ENCODE data around the gene OCLN.
A peak's percentile ranks its signal among the peaks of the same experiment; 100 is the strongest.
"Not testable (repeated sequence)": the region's sequence is repeated elsewhere in the genome, so short reads cannot be mapped to it uniquely, and the experiment has no call there.

Gene OCLN, protein sequence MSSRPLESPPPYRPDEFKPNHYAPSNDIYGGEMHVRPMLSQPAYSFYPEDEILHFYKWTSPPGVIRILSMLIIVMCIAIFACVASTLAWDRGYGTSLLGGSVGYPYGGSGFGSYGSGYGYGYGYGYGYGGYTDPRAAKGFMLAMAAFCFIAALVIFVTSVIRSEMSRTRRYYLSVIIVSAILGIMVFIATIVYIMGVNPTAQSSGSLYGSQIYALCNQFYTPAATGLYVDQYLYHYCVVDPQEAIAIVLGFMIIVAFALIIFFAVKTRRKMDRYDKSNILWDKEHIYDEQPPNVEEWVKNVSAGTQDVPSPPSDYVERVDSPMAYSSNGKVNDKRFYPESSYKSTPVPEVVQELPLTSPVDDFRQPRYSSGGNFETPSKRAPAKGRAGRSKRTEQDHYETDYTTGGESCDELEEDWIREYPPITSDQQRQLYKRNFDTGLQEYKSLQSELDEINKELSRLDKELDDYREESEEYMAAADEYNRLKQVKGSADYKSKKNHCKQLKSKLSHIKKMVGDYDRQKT

GRCh38 chr5:69492391-69492922, at the start of gene OCLN:
Gene OCLN (plus strand): TSS chr5:69492790. CDS start chr5:69504245, 11,455 bp downstream.
- DNase-seq, result peak; percentile 15

GRCh38 chr5:69444127-69444754, 48.3 kb upstream of the OCLN start:
- no peak for DNase-seq

GRCh38 chr5:69449511-69449910, 43.1 kb upstream of the OCLN start:
- no peak for DNase-seq

DNA sequence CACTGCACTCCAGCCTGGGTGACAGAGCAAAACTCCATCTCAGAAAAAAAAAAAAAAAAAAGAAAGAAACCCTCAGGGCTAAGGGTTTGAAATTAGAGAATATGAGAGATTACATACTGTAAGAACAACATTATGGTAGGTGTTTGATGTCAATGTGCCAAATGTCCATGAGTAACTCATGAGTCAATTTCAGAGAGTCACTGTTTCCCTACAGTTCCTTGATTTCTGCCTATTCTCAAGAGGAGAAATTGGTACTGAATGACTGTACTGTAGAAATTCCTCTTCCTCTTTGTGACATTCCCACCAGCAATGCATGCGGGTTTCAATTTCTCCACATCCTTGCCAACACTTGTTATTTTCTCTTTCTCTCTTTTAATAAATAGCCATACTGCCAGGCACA, 42.5 kb upstream of the OCLN start:
- no peak for DNase-seq

GRCh38 chr5:69450527-69450926, 42.1 kb upstream of the OCLN start:
- not testable (repeated sequence) for DNase-seq

DNA sequence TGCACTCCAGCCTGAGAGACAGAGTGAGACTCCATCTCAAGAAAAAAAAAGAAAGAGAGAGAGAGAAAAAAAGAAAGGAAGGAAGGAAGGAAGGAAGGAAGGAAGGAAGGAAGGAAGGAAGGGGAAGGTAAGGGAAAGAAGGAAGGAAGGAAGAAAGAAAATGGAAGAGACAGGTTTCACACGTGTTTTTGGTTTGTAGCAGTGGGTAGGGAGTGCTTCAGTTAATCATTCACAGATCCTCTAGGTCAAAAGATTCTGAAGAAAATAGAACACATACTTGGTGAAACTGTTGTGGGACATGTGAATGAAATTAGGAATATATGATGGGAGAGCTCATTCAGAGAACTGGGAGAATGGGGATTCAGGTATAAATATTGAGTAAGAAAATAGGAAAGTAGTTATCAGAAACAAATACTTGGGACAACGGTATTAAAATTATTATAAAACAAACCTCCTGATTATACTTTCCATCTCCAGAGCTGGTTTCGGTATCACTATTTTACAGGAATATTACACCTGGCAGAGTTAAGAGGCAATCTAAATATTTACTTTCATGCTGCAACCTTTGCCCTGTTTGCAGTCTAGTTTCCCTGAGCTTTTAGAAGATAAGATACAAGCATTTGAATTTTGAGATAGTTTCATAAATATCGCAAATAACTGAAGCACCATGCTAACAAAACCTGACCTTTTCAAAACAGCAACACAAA, 40.5 kb upstream of the OCLN start:
- no peak for DNase-seq

GRCh38 chr5:69453487-69453886, 39.1 kb upstream of the OCLN start:
- not testable (repeated sequence) for DNase-seq

- DNase-seq, result no peak
These were observed 37.9 kb upstream of the OCLN start for GRCh38 chr5:69454460-69455249.

- DNase-seq, result not testable (repeated sequence)
These were observed 37.1 kb upstream of the OCLN start for GRCh38 chr5:69455428-69455988.

GRCh38 chr5:69462170-69462569, 30.4 kb upstream of the OCLN start:
- no peak for DNase-seq

DNA sequence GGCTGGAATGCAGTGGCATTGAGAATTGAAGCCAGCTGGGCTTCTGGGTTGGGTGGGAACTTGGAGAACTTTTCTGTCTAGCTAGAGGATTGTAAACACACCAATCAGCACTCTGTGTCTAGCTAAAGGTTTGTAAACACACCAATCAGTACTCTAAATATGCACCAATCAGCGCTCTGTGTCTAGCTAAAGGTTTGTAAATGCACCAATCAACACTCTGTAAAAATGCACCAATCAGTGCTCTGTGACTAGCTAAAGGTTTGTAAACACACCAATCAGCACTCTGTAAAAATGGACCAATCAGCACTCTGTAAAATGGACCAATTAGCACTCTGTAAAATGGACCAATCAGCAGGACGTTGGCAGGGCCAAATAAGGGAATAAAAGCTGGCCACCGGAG, 26.2 kb upstream of the OCLN start:
- not testable (repeated sequence) for DNase-seq

DNA sequence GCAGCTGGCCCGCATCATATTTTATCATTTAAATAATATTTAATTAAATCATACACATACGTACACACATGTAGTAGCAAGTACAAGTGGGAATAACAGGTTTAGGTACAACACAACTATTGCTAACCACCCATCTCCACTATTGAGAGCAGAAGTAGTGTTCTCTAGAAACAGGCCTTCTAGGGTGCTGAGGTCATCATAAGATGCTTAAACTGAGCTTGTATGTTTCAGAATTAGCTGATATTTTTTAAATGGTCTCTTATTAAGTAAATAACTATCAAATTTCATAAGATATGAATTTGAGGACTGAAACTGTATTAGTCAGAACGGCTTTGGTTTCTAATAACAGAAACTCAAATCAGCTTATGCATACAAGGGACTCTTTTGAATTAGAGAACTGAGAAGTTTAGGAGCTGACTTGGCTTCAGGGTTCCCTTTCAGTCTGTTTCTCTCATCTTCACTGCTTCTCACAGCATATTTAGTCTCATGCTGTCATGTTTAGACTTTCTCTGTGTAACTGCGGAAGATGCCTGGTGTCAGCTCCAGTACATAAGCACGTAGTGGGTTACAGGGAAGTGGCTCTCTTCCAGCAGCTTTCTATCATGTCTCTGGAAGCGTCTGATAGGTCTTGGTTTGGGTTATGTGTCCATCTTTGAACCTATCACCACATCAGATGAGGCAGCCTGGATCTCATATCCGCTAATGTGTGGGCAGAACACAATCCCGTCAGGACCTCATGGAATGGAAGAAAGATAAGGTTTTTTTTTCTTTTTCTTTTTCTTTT, 25.0 kb upstream of the OCLN start:
- no peak for DNase-seq

DNA sequence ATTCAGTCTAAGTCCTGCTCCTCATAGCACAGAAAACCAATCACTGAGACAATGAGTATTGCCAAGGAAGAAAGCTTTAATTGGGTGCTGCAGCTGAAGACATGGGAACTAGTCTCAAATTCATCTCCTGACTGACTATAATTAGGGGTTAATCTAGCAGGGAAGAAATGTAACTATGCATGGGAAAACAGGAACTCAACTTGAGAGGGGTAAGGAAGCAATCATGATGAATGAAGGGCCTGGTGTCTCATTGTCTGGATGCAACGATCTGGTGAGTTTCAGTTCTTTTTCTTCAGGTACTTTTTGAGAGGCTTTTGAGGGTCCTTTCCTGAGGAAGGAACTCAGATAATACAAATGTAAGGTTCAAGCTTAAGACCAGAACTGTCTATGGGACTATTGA, 24.0 kb upstream of the OCLN start:
- no peak for DNase-seq

- not testable (repeated sequence) for DNase-seq
These were observed 21.1 kb upstream of the OCLN start for GRCh38 chr5:69471516-69471915.

- not testable (repeated sequence) for DNase-seq
These were observed 20.0 kb upstream of the OCLN start for GRCh38 chr5:69472535-69473143.

DNA sequence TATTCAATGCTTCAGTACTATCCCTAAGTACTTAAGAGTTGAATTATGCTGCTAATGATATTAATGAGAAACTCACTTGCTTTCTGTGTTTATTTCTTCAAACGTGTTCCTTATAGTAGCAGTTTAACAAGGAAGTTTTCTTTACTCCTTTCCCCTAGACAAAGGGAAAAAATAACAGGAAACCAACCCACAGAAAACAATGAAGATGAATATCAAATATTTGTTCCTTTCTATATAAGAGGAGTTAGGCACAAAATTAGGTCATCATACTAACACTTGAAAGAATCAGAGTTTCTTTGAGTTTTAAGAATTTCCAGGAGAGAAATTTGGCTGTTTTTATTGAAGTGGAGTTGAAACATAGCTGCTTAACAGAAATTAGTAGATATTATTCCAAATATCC, 15.4 kb upstream of the OCLN start:
- DNase-seq, result no peak

DNA sequence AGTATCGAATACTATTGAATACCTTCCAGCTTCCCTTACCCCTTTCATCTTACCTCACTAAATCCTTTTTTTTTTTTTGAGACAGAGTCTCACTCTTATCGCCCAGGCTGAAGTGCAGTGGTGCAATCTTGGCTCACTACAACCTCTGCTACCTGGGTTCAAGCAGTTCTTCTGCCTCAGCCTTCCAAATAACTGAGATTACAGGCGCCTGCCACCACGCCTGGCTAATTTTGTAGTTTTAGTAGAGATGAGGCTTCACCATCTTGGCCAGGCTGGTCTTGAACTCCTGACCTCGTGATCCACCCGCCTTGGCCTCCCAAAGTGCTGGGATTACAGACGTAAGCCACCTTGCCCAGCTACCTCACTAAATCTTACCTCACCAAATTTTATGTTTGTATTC, 14.3 kb upstream of the OCLN start:
- not testable (repeated sequence) for DNase-seq

GRCh38 chr5:69484891-69485290, 7.7 kb upstream of the OCLN start:
- no peak for DNase-seq

DNA sequence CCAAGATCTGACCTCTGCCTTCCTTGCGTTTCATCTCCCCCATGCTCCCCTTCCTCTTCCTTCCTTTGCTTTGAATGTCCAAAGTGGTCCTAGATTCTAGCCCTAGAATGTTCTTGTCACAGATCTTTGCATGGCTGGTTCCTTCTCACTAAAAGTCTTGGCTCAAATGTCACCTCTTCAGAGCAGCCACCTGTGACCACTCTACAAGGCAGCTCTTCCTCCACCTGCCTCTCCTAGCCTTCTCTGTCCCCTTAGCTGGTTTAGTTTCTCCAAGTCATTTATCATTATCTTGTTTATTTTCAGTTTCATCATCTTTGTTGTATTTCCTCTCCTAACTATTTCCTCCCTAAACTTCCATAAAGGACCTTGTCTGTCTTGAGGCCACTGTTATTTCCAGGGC, 7.1 kb upstream of the OCLN start:
- no peak for DNase-seq

DNA sequence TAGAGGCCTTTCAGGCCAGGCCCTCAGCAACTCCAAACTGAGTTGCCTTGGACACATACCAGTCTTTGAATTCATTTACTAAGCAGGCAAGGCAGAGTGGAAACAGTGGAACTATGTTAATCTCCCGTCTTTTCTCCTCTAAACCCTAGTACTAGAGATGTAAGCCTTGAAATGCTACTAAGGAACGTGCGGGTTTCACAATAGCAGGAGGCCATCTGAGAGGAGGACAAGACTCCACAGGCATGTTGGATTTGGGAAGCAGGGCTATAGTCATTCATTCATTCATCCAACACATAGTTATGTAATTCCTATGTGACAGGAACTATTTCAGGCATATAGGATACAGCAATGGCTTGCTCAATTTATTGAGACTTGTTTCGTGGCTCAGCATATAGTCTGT, 3.3 kb upstream of the OCLN start:
- no peak for DNase-seq

DNA sequence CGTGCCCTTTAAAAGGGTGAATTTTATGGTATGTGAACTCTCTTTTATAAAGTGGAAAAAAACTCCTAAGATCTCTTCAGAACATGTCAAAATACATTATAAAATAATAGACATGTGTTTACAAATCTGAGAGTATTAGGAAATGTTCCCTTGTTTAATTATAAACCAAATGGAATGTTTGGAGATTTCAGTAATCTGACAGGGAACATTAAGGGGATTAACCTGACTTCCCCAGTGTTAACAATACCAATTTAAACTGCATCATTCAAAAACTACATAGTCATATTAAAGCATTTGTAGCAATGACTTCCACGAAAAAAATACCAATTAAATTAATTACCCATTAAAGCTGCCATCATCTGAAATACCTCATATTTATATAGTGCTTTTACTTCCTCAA, 1.6 kb upstream of the OCLN start:
- DNase-seq, result no peak
